Measurements from ENCODE around the gene SKAP1.

DNA sequence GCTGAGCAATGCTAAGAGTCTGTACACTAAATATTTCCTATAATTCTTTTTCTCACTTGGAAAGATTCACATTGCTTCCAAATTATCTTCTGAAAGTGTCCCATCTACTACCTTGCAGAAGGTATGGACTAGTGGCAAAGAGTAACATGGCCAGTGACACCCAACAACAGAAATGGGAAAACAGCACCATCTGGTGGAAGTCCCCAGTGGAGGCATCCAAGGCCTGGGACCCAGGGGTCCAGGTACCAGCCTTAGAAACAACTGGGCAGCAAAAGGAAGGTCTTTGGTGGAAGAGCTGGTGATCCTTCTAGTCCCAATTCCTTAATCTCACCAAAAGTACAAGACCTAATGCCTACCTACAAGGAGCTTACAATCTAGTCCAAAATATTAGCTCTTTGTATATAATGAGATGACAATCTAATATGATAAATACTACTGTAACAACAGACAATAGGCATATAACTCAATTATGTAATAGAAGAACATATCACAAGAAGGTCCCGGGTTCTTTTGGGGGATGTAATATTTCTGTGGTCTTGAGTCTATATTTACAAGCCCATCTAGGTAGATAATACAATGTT, 55.3 kb downstream of the SKAP1 start:
- TF ChIP-seq POLR2AphosphoS5 (IDR thresholded peaks at IDR 0.05; ENCODE audit: low read depth, low read length) (no peak), TAF1 (IDR thresholded peaks at IDR 0.05; ENCODE audit: low read depth, low read length) (no peak), POLR2A (IDR thresholded peaks at IDR 0.05; ENCODE audit: low read depth, low read length) (no peak)
